ENCODE results near the gene CFDP1.

CFDP1 gene

GRCh38 chr16:75265911-75266701, 167.2 kb downstream of the CFDP1 start:
- Histone ChIP-seq H3K9me3 (replicated peaks in 1 of 2; ENCODE audit: control insufficient read depth in 2 of 2, insufficient read depth in 1 of 2, low read depth in 1 of 2, low read length in 2 of 2) (no peaks in the 10 kb centered on the region), H4K91ac (ENCODE audit: low read depth, low read length, poor library complexity) (no peak overlapping the region), H4K8ac (ENCODE audit: low read depth, low read length) (peak overlapping the region; percentile 95), H3K79me1 (ENCODE audit: low read depth, low read length) (peaks cover 35% of the 10 kb centered on the region), H3K14ac (ENCODE audit: low read length) (no peak overlapping the region), H3K18ac (ENCODE audit: low read length) (peak overlapping the region; percentile 99), H3K4me1 (ENCODE audit: control insufficient read depth in 2 of 2, insufficient read depth in 1 of 2, low read depth in 1 of 2, low read length in 2 of 2) (peaks cover 19 to 37% of the 10 kb centered on the region in 2 donors), H2BK5ac (ENCODE audit: low read length) (peak overlapping the region; percentile 1), H3K9ac (ENCODE audit: low read depth, low read length, poor library complexity) (peak overlapping the region; percentile 86), H3K23ac (ENCODE audit: low read depth, low read length, poor library complexity) (peak overlapping the region; percentile 6), H2BK120ac (ENCODE audit: low read depth, low read length) (no peak overlapping the region), H2AFZ (ENCODE audit: low read length) (peak overlapping the region; percentile 92), H3K4me3 (ENCODE audit: low read length in 2 of 2) (peak overlapping the region; percentile 93 to 97), H3K4me2 (ENCODE audit: insufficient read depth, low read length, poor library complexity, severe bottlenecking) (peak overlapping the region; percentile 71), H2AK5ac (ENCODE audit: low read depth, low read length) (peak overlapping the region; percentile 17), H2BK15ac (ENCODE audit: low read length) (peak overlapping the region; percentile 30), H3K27ac (replicated peaks; ENCODE audit: low read length) (no peak overlapping the region), H3K36me3 (replicated peaks in 1 of 2; ENCODE audit: control insufficient read depth in 2 of 2, insufficient read depth in 2 of 2, low read length in 2 of 2) (peaks cover 2 to 33% of the 10 kb centered on the region in 2 donors), H2BK12ac (ENCODE audit: low read length) (no peak overlapping the region), H3K4ac (ENCODE audit: low read length) (peak overlapping the region; percentile 4), H3K27me3 (ENCODE audit: control insufficient read depth in 3 of 3, insufficient read depth in 3 of 3, low read depth in 1 of 3, low read length in 3 of 3) (no peaks in the 10 kb centered on the region)
- no CpG with 5 or more reads among the region's 62 CpGs for WGBS, 2 donors (ENCODE audit: extremely low coverage in 2 of 2, insufficient read length in 2 of 2, insufficient replicate concordance in 1 of 2)
- peak; percentile 92 for DNase-seq (ENCODE audit: low spot score)

- Histone ChIP-seq H3K4me1 (ENCODE audit: control insufficient read depth in 2 of 2, insufficient read depth in 1 of 2, low read depth in 1 of 2, low read length in 2 of 2) (peaks cover 21 to 40% of the 10 kb centered on the region in 2 donors), H4K91ac (ENCODE audit: low read depth, low read length, poor library complexity) (no peak overlapping the region), H3K36me3 (replicated peaks in 1 of 2; ENCODE audit: control insufficient read depth in 2 of 2, insufficient read depth in 2 of 2, low read length in 2 of 2) (peaks cover 2 to 38% of the 10 kb centered on the region in 2 donors), H3K18ac (ENCODE audit: low read length) (peak overlapping the region; percentile 39), H3K79me1 (ENCODE audit: low read depth, low read length) (peaks cover 35% of the 10 kb centered on the region), H3K9ac (ENCODE audit: low read depth, low read length, poor library complexity) (peak overlapping the region; percentile 92), H3K4me2 (ENCODE audit: insufficient read depth, low read length, poor library complexity, severe bottlenecking) (peak overlapping the region; percentile 67), H3K27me3 (ENCODE audit: control insufficient read depth in 3 of 3, insufficient read depth in 3 of 3, low read depth in 1 of 3, low read length in 3 of 3) (no peaks in the 10 kb centered on the region), H2BK5ac (ENCODE audit: low read length) (no peak overlapping the region), H3K23ac (ENCODE audit: low read depth, low read length, poor library complexity) (no peak overlapping the region), H2BK15ac (ENCODE audit: low read length) (no peak overlapping the region), H2AFZ (ENCODE audit: low read length) (peak overlapping the region; percentile 92), H3K14ac (ENCODE audit: low read length) (peak overlapping the region; percentile 12), H4K8ac (ENCODE audit: low read depth, low read length) (no peak overlapping the region), H3K4me3 (ENCODE audit: low read length in 2 of 2) (peak overlapping the region; percentile 93 to 97), H2BK12ac (ENCODE audit: low read length) (no peak overlapping the region), H2AK5ac (ENCODE audit: low read depth, low read length) (peak overlapping the region; percentile 12), H3K27ac (replicated peaks; ENCODE audit: low read length) (no peak overlapping the region), H3K9me3 (replicated peaks in 1 of 2; ENCODE audit: control insufficient read depth in 2 of 2, insufficient read depth in 1 of 2, low read depth in 1 of 2, low read length in 2 of 2) (no peaks in the 10 kb centered on the region), H3K4ac (ENCODE audit: low read length) (no peak overlapping the region), H2BK120ac (ENCODE audit: low read depth, low read length) (no peak overlapping the region)
- no peak for DNase-seq (ENCODE audit: low spot score)
- no CpG with 5 or more reads among the region's 74 CpGs for WGBS, 2 donors (ENCODE audit: extremely low coverage in 2 of 2, insufficient read length in 2 of 2, insufficient replicate concordance in 1 of 2)
Measured at GRCh38 chr16:75264999-75265910, 168.0 kb downstream of the CFDP1 start.

- peak overlapping the region; percentile 12 for H2AK5ac ChIP-seq (ENCODE audit: low read depth, low read length)
- peak overlapping the region; percentile 67 for H3K4me2 ChIP-seq (ENCODE audit: insufficient read depth, low read length, poor library complexity, severe bottlenecking)
- H3K4me1 ChIP-seq (ENCODE audit: control insufficient read depth in 2 of 2, insufficient read depth in 1 of 2, low read depth in 1 of 2, low read length in 2 of 2) = peaks cover 21 to 40% of the 10 kb centered on the region in 2 donors
- no peak overlapping the region for H4K8ac ChIP-seq (ENCODE audit: low read depth, low read length)
- peak overlapping the region; percentile 93 to 97 for H3K4me3 ChIP-seq (ENCODE audit: low read length in 2 of 2)
- no peaks in the 10 kb centered on the region for H3K9me3 ChIP-seq (replicated peaks in 1 of 2; ENCODE audit: control insufficient read depth in 2 of 2, insufficient read depth in 1 of 2, low read depth in 1 of 2, low read length in 2 of 2)
- WGBS, 2 donors (ENCODE audit: extremely low coverage in 2 of 2, insufficient read length in 2 of 2, insufficient replicate concordance in 1 of 2) = no CpG with 5 or more reads among the region's 14 CpGs
- H2AFZ ChIP-seq (ENCODE audit: low read length) = no peak overlapping the region
- DNase-seq (ENCODE audit: low spot score) = no peak
- H3K36me3 ChIP-seq (replicated peaks in 1 of 2; ENCODE audit: control insufficient read depth in 2 of 2, insufficient read depth in 2 of 2, low read length in 2 of 2) = peaks cover 2 to 38% of the 10 kb centered on the region in 2 donors
- no peak overlapping the region for H2BK5ac ChIP-seq (ENCODE audit: low read length)
- H3K4ac ChIP-seq (ENCODE audit: low read length) = no peak overlapping the region
- peaks cover 35% of the 10 kb centered on the region for H3K79me1 ChIP-seq (ENCODE audit: low read depth, low read length)
- H2BK120ac ChIP-seq (ENCODE audit: low read depth, low read length) = no peak overlapping the region
- H3K14ac ChIP-seq (ENCODE audit: low read length) = no peak overlapping the region
- no peak overlapping the region for H3K18ac ChIP-seq (ENCODE audit: low read length)
- H3K9ac ChIP-seq (ENCODE audit: low read depth, low read length, poor library complexity) = peak overlapping the region; percentile 92
- no peak overlapping the region for H2BK15ac ChIP-seq (ENCODE audit: low read length)
- H3K27me3 ChIP-seq (ENCODE audit: control insufficient read depth in 3 of 3, insufficient read depth in 3 of 3, low read depth in 1 of 3, low read length in 3 of 3) = no peaks in the 10 kb centered on the region
- H3K23ac ChIP-seq (ENCODE audit: low read depth, low read length, poor library complexity) = peak overlapping the region; percentile 80
- H3K27ac ChIP-seq (replicated peaks; ENCODE audit: low read length) = no peak overlapping the region
- no peak overlapping the region for H2BK12ac ChIP-seq (ENCODE audit: low read length)
- no peak overlapping the region for H4K91ac ChIP-seq (ENCODE audit: low read depth, low read length, poor library complexity)
Measured at GRCh38 chr16:75264457-75264998, 168.8 kb downstream of the CFDP1 start.

All from neuronal stem cell (in vitro differentiated cells).